Progenitor cell of endocrine pancreas (in vitro differentiated cells): ENCODE measurements around the gene F2RL3. TPM values are rescaled to one million over a fixed set of nuclear protein-coding genes. Genes with fewer than 3 reads are reported as not detected.
"Not testable (repeated sequence)": the region's sequence is repeated elsewhere in the genome, so short reads cannot be mapped to it uniquely, and the experiment has no call there.

Source experiments
- DNase-seq: peaks from one replicate; pipeline ENCODE4 v3.0.0; 2021; ENCODE audit warnings: low spot score; ENCODE audit not compliant: unreplicated experiment
- H3K27ac Mint-ChIP-seq: 2 replicates; pipeline ENCODE4 v1.8.0; 2021; ENCODE audit warnings: mild to moderate bottlenecking, moderate library complexity, mixed read lengths
- H3K27me3 Mint-ChIP-seq: 2 replicates; pipeline ENCODE4 v1.8.0; 2021; ENCODE audit warnings: mixed read lengths
- H3K36me3 Mint-ChIP-seq: 2 replicates; pipeline ENCODE4 v1.8.0; 2022; ENCODE audit warnings: mixed read lengths; ENCODE audit not compliant: insufficient read depth
- H3K4me1 Mint-ChIP-seq: 2 replicates; pipeline ENCODE4 v1.8.0; 2021; ENCODE audit warnings: low read depth, mixed read lengths
- H3K4me3 Mint-ChIP-seq: 2 replicates; pipeline ENCODE4 v1.8.0; 2021; ENCODE audit warnings: low read depth, mild to moderate bottlenecking, moderate library complexity, mixed read lengths
- H3K9me3 Mint-ChIP-seq: 2 replicates; pipeline ENCODE4 v1.8.0; 2021; ENCODE audit warnings: low read depth, mixed read lengths
- CTCF ChIP-seq: fragments of 200-600 bp; sonication (generic); IDR thresholded peaks from one replicate; pipeline ENCODE4 v1.5.0; 2021; ENCODE audit warnings: antibody characterized with exemption, mild to moderate bottlenecking; ENCODE audit not compliant: unreplicated experiment
- total RNA-seq: library from RNA; stranded (reverse); gene quantifications from 2 replicates; pipeline ENCODE4 v1.2.1, GENCODE V29; 2021

Gene F2RL3
- total RNA-seq, 1 donor from 2014 or later, result not detected

- TF ChIP-seq CTCF, result no peak
- peaks cover 41% of the 10 kb centered on the region for H3K36me3 Mint-ChIP-seq
- H3K9me3 Mint-ChIP-seq, result peaks cover 23% of the 10 kb centered on the region
- no peak overlapping the region for H3K27ac Mint-ChIP-seq
- no peaks in the 10 kb centered on the region for H3K27me3 Mint-ChIP-seq
- no peaks in the 10 kb centered on the region for H3K4me1 Mint-ChIP-seq
- no peak overlapping the region for H3K4me3 Mint-ChIP-seq
- DNase-seq, result no peak
These were observed 42.5 kb downstream of the F2RL3 start for GRCh38 chr19:16931306-16931705.

GRCh38 chr19:16934489-16934888 lies 45.7 kb downstream of the F2RL3 start:
- Mint-ChIP-seq H3K36me3 (peaks cover 24% of the 10 kb centered on the region), H3K9me3 (peaks cover 16% of the 10 kb centered on the region), H3K27me3 (no peaks in the 10 kb centered on the region), H3K4me3 (no peak overlapping the region), H3K4me1 (no peaks in the 10 kb centered on the region), H3K27ac (no peak overlapping the region)
- DNase-seq, result no peak
- no peak for TF ChIP-seq CTCF

- Mint-ChIP-seq H3K27me3 (no peaks in the 10 kb centered on the region), H3K36me3 (peaks cover 25% of the 10 kb centered on the region), H3K27ac (no peak overlapping the region), H3K9me3 (peaks cover 16% of the 10 kb centered on the region), H3K4me1 (no peaks in the 10 kb centered on the region), H3K4me3 (no peak overlapping the region)
- DNase-seq, result no peak
- no peak for TF ChIP-seq CTCF
These were observed 48.1 kb downstream of the F2RL3 start for GRCh38 chr19:16936901-16937300.

GRCh38 chr19:16937796-16938195 lies 49.0 kb downstream of the F2RL3 start:
- not testable (repeated sequence) for H3K4me1 Mint-ChIP-seq

GRCh38 chr19:16938211-16938610 lies 49.4 kb downstream of the F2RL3 start:
- no peak for TF ChIP-seq CTCF
- Mint-ChIP-seq H3K36me3 (peaks cover 23% of the 10 kb centered on the region), H3K9me3 (peaks cover 16% of the 10 kb centered on the region), H3K4me3 (no peak overlapping the region), H3K4me1 (no peaks in the 10 kb centered on the region), H3K27me3 (no peaks in the 10 kb centered on the region), H3K27ac (no peak overlapping the region)
- DNase-seq, result no peak

More at GRCh38 chr19:16937796-16938195, 49.0 kb downstream of the F2RL3 start:
- H3K9me3 Mint-ChIP-seq, result peaks cover 16% of the 10 kb centered on the region
- not testable (repeated sequence) for H3K4me3 Mint-ChIP-seq, H3K27ac Mint-ChIP-seq, DNase-seq, H3K27me3 Mint-ChIP-seq
- peaks cover 24% of the 10 kb centered on the region for H3K36me3 Mint-ChIP-seq

GRCh38 chr19:16940063-16940462 lies 51.3 kb downstream of the F2RL3 start:
- H3K27me3 Mint-ChIP-seq, H3K4me3 Mint-ChIP-seq: not testable (repeated sequence)

More at GRCh38 chr19:16940063-16940462, 51.3 kb downstream of the F2RL3 start:
- H3K27ac Mint-ChIP-seq, H3K9me3 Mint-ChIP-seq, H3K4me1 Mint-ChIP-seq, DNase-seq: not testable (repeated sequence)
- peaks cover 13% of the 10 kb centered on the region for H3K36me3 Mint-ChIP-seq
